ENCODE measurements around the gene SIL1.
"Not testable (repeated sequence)": the region's sequence is repeated elsewhere in the genome, so short reads cannot be mapped to it uniquely, and the experiment has no call there.

The SIL1 gene

DNA sequence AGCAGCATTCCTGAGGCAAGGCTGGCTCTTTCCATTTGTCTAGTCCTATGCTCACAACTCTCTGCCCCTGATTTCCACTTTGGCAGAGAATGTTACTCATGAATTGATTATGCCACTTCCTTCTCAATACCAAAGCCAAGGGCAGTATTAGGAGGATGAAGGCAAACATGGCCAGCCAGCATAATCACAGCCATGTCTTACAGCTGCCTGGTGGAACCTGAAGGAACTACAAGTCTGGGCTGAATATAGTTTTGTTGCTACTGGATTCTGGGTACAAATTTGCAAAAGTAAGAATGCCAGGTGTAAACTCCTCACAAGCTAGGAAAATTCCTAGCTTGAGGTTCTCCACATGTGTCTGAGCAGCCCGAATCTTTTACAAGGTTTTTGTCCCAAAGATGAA lies 4.2 kb downstream of the SIL1 start:
- ChIA-PET CTCF (interaction anchor here (0.5 to 0.6 kb wide), 5 partner anchors 40 to 955 kb away, joined by 3 to 5 read pairs (median 4); no protein-coding TSS in a partner anchor), POLR2A (ENCODE audit: low non-redundant PET) (no interaction called here)
- DNase-seq (ENCODE audit: low spot score) = no peak
- no peak; the same call in 1 of the 2 replicates for TF ChIP-seq CTCF (conservative IDR thresholded peaks at IDR 0.05; ENCODE audit: low read depth)
- no peak overlapping the region for H3K27ac ChIP-seq

DNA sequence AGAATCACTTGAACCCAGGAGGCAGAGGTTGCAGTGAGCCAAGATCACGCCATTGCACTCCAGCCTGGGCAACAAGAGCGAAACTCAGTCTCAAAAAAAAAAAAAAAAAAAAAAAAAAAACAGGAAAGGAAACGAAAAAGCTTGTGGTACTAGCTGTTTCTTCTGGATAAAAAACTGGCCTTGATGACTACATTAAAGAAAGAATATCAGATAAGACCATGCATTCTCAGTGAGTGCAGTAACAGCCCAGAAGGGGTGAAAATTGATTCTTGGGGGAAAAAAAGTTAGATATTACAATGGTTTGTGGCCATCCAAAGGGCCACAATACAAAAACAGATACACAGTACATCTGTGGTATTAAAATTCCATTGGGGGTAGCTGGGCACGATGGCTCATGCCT lies 5.3 kb downstream of the SIL1 start:
- not testable (repeated sequence) for DNase-seq (ENCODE audit: low spot score)
- CTCF ChIA-PET = interaction anchor here (0.6 kb wide), 1 partner anchor 515 kb away, joined by 3 read pairs; no protein-coding TSS in a partner anchor
- POLR2A ChIA-PET (ENCODE audit: low non-redundant PET) = interaction anchor here (0.7 kb wide), 1 partner anchor 82 kb away, joined by 3 read pairs; no protein-coding TSS in a partner anchor

DNA sequence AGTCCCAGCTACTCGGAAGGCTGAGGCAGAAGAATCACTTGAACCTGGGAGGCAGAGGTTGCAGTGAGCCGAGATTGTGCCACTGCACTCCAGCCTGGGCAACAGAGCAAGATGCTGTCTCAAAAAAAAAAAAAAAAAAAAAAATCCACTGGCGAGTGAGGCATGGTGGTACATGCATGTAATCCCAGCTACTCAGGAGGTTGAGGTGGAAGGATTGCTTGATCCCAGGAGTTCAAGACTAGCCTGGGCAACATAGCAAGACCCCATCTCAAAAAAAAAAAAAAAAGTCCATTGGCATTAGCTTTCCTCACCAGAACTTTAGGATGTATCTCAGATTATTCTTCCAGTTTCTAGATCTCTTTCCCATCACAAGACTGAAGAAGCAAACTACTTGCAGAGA lies 6.2 kb downstream of the SIL1 start:
- CTCF ChIA-PET = interaction anchor here (0.6 kb wide), 1 partner anchor 15 kb away, joined by 4 read pairs; no protein-coding TSS in a partner anchor
- H3K27ac ChIP-seq; POLR2A ChIA-PET (ENCODE audit: low non-redundant PET); DNase-seq (ENCODE audit: low spot score): not testable (repeated sequence)

More for the DNA sequence above, 5.3 kb downstream of the SIL1 start:
- not testable (repeated sequence) for H3K27ac ChIP-seq

- CTCF ChIA-PET = no interaction called here
- no peak for TF ChIP-seq CTCF (conservative IDR thresholded peaks at IDR 0.05; ENCODE audit: low read depth)
- POLR2A ChIA-PET (ENCODE audit: low non-redundant PET) = no interaction called here
- DNase-seq (ENCODE audit: low spot score) = no peak
- no peak overlapping the region for H3K27ac ChIP-seq
These were observed 8.0 kb downstream of the SIL1 start for GRCh38 chr5:139190125-139190524.

DNA sequence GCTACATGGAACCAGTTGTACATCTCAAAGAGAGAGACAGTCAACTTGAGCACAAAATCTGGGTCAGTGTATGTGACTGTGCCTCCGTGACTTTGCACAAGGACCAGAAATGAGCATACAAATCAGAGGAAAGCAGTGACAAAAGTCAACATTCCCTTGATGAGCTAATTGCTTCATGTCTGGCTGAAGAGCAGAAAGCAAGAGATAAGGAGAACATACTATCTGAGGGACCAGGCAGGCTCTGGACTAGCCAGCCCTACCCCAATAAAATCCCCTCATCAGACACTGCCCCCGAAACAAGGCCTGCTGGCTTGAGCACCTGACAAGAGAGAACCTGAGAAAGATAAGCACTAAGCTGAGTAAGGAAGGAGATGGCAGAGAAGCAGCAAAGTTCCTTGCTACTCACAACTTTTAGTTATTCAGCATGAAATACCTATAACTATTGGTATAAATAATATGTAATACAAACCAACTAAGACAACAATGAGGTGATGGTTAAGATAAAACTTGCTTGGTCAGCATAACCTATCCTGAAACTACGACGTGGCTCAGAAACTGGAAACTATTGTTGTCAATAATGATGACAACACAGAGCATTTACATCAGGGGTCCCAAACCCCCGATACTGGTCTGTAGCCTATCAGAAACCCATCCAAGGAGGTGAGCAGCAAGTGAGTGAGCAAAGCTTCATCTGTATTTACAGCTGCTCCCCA lies 9.5 kb downstream of the SIL1 start:
- ChIA-PET CTCF (no interaction called here), POLR2A (ENCODE audit: low non-redundant PET) (no interaction called here)
- no peak for TF ChIP-seq CTCF (conservative IDR thresholded peaks at IDR 0.05; ENCODE audit: low read depth)
- H3K27ac ChIP-seq = no peak overlapping the region
- DNase-seq (ENCODE audit: low spot score) = no peak

DNA sequence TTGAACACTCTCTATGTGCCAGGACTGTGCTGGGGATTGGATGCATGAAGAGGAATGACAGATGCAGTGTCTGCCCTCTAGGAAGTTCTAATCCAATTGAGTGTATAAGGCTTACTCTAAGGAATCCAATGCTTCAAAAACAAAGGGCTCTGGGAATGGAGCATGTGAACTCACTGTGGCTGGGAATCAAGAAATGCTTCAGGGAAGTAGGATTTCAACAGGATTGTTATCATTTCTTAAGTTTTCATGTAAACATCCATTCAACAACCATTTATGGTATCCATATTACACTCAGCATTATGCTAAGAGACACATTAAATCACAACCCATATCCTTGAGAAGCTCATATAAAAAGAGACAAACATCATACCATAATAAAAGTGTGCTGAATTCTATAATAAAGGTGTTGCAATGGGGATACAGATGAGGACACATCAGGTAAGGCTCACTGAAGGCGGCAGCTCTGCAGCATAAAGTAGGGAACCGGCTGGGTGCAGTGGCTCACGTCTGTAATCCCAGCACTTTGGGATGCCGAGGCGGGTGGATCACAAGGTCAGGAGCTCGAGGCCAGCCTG lies 11.3 kb downstream of the SIL1 start:
- H3K27ac ChIP-seq = no peak overlapping the region
- DNase-seq (ENCODE audit: low spot score) = no peak
- ChIA-PET POLR2A (ENCODE audit: low non-redundant PET) (no interaction called here), CTCF (no interaction called here)
- TF ChIP-seq CTCF (conservative IDR thresholded peaks at IDR 0.05; ENCODE audit: low read depth) = no peak

DNA sequence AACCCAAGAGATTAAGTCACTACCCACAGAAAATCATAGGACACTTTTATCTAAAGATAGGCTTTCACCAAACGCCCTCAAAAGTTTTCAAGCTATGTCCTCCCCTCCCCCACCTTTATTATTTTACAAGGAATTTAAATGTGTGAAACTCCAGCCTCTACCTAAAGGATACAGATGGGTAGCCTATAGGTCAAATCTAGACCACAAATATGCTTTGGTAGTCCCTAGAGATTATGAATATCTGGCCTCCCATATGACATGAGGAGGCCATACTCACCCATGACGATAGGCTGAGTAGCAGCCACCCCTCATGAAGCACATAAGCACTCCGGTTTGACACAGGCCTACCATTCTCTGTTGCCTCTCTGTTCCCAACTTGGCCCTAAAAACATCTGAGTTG lies 11.9 kb downstream of the SIL1 start:
- no peak for DNase-seq (ENCODE audit: low spot score)
- CTCF ChIA-PET = no interaction called here
- POLR2A ChIA-PET (ENCODE audit: low non-redundant PET) = no interaction called here
- H3K27ac ChIP-seq = no peak overlapping the region
- no peak for TF ChIP-seq CTCF (conservative IDR thresholded peaks at IDR 0.05; ENCODE audit: low read depth)

All from RWPE1 (cell line).